Upper lobe of left lung (tissue), 4 donors: ENCODE results near the gene ARHGAP10.

Source experiments
- CTCF ChIP-seq, 6 experiments: fragments of 450-650 bp in 4 of 6; fragments of 200-600 bp in 2 of 6; sonication (generic) in 2 of 6; IDR thresholded peaks; one replicate each; pipeline ENCODE4 v1.5.1; 2016 to 2019; ENCODE audit warnings: antibody characterized with exemption in 6 of 6
- EP300 ChIP-seq, 4 donors: sonication (generic); formaldehyde crosslinking; IDR thresholded peaks; one replicate each; pipeline ENCODE4 v1.5.1; 2017; ENCODE audit warnings: antibody characterized with exemption in 4 of 4, control low read depth in 2 of 4
- POLR2A ChIP-seq, 4 donors: fragments of 450-650 bp; IDR thresholded peaks; one replicate each; pipeline ENCODE4 v1.5.1; 2016 to 2017; ENCODE audit warnings: antibody characterized with exemption in 4 of 4, mild to moderate bottlenecking in 2 of 4
- POLR2AphosphoS5 ChIP-seq, 2 donors: sonication (generic); formaldehyde crosslinking; IDR thresholded peaks; one replicate each; pipeline ENCODE4 v1.5.1; 2017; ENCODE audit warnings: antibody characterized with exemption in 2 of 2

- TF ChIP-seq CTCF (IDR thresholded peaks at IDR 0.05): no peak
- no peak for TF ChIP-seq POLR2AphosphoS5 (IDR thresholded peaks at IDR 0.05)
- TF ChIP-seq POLR2A (IDR thresholded peaks at IDR 0.05): no peak
- TF ChIP-seq EP300 (IDR thresholded peaks at IDR 0.05): no peak
Observed at GRCh38 chr4:148079961-148080360, 348.1 kb downstream of the ARHGAP10 start.
